ENCODE results near the gene SNX17. TPM values are rescaled to one million over a fixed set of nuclear protein-coding genes. Genes with fewer than 3 reads are reported as not detected.

SNX17 gene
- total and polyA plus RNA-seq, 12 donors, result 32.4 to 82.5 (median 68.8) TPM

DNA sequence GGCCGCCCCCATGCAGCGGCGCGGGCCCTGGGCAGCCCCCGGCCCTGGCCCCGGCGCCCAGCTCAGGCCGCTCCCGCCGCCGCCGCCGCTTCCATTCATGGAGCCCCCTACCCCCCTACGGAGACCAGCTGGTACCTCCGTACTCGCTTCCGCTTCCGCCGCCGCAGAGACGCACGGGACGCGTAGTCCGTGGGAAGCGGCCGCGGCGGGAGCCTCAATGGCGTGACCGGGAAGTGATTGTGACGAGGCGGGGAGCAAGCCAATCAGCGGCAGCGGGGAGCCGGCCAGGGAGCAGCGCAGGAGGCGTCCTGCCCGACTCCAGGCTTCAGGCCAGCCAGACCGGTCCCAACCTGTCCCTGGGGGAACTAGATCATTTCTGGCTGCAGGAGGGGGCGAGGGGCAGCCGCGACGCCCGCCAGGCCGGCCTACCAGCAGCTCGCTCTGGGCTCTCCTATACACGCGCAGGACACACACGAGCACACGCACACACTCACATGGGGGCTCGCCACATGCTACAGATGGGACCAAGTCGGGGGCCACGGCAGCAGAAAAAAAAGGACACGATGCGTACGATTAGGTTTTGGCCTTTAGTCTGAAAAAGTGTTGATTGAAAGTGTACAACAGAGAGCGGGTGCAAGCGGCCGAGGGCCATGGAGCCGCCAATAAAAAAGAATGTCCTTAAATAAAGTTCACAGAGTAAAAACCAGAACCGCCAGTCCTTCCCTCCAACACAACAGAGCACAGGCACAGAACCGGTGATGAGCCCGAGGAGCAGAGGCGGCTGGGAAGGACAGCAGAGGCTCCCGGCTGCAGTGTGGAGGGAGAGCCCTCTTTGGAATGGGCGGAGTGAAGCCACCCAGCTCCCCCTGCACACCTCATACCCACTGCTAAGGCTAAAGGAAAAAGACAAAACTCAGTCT is 10.5 kb downstream of the SNX17 start, which contains the start of gene ZNF513:
Gene ZNF513 (minus strand): TSS at position 109 of the 920 bp plus-strand sequence. CDS start 208 bp downstream, outside the sequence.
- no peaks in the 10 kb centered on the region for H3K9me3 ChIP-seq
- peak within 1 kb of the TSS; percentile 29 to 72 (median 64) for H3K4me3 ChIP-seq
- peak within 1 kb of the TSS; percentile 61 to 93 (median 88) for H3K27ac ChIP-seq
- H3K4me1 ChIP-seq, result peaks cover 5 to 33% (median 17%) of the 10 kb centered on the region in 9 donors
- 10 to 12% methylated on average over 65 to 67 of the region's 67 CpGs for WGBS, 2 donors
- peaks cover 0 to 79% (median 51%) of the 10 kb centered on the region in 9 donors for H3K36me3 ChIP-seq
- H3K27me3 ChIP-seq, result no peaks in the 10 kb centered on the region
- TF ChIP-seq, protein P1, sequence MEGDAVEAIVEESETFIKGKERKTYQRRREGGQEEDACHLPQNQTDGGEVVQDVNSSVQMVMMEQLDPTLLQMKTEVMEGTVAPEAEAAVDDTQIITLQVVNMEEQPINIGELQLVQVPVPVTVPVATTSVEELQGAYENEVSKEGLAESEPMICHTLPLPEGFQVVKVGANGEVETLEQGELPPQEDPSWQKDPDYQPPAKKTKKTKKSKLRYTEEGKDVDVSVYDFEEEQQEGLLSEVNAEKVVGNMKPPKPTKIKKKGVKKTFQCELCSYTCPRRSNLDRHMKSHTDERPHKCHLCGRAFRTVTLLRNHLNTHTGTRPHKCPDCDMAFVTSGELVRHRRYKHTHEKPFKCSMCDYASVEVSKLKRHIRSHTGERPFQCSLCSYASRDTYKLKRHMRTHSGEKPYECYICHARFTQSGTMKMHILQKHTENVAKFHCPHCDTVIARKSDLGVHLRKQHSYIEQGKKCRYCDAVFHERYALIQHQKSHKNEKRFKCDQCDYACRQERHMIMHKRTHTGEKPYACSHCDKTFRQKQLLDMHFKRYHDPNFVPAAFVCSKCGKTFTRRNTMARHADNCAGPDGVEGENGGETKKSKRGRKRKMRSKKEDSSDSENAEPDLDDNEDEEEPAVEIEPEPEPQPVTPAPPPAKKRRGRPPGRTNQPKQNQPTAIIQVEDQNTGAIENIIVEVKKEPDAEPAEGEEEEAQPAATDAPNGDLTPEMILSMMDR (IDR thresholded peaks at IDR 0.05), result no peak
- peak; percentile 88 to 96 (median 96) for ATAC-seq
- peak; percentile 97 to 98 for DNase-seq
- intact Hi-C loops (cut with DNase I), result loop anchor here in 2 of 10 donors (1.0 to 2.0 kb wide), 2 partner anchors 28 to 47 kb away; partner anchors contain the start of genes PPM1G (in 2 of the 2) and NRBP1 (in 1 of the 2)

DNA sequence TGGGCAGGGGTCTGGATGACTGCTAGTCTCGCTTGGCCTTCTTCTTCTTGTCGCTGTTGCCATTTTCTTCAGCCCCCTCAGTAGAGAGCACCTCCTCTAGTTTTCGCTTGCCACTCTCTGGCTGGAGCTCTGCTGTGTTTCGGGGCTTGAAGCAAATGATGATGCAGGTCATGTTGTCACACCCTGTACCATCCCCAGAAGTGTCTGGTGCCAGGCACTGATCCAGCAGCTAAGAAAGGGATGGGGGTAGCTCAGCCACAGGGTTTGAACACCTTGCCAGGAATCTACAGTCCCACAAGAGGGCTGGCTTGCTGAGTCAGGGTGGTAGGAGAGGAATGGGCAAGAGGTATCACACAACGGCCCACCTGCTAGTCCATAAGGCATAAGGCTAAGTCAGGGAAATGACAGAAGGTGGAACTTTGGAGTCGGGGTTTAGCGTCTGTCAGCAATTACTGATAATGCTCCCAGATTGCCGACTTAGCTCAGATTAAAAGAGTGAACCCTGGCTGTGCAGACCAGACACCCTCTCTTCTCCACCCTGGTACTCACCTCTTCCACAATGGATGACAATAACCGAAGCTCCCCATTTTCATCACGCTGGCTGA is 11.3 kb downstream of the SNX17 start:
- Histone ChIP-seq H3K27ac (peak overlapping the region in 8 of 10 donors; percentile 61 to 93 (median 88)), H3K9me3 (no peaks in the 10 kb centered on the region), H3K4me1 (peaks cover 5 to 37% (median 17%) of the 10 kb centered on the region in 9 donors), H3K36me3 (peaks cover 0 to 79% (median 47%) of the 10 kb centered on the region in 9 donors), H3K27me3 (no peaks in the 10 kb centered on the region), H3K4me3 (peak overlapping the region in 3 of 10 donors; percentile 63 to 72 (median 64))
- DNase-seq (no peak), ATAC-seq (no peak)
- TF ChIP-seq, protein P1 (IDR thresholded peaks at IDR 0.05), result no peak
- intact Hi-C loops (cut with DNase I), result loop anchor here in 2 of 10 donors (2.0 kb wide), 1 partner anchor 27 kb away; the partner anchor contains the start of gene PPM1G (in 2 of the 2)
- 88 to 90% methylated on average over 10 of the region's 10 CpGs for WGBS, 2 donors

DNA sequence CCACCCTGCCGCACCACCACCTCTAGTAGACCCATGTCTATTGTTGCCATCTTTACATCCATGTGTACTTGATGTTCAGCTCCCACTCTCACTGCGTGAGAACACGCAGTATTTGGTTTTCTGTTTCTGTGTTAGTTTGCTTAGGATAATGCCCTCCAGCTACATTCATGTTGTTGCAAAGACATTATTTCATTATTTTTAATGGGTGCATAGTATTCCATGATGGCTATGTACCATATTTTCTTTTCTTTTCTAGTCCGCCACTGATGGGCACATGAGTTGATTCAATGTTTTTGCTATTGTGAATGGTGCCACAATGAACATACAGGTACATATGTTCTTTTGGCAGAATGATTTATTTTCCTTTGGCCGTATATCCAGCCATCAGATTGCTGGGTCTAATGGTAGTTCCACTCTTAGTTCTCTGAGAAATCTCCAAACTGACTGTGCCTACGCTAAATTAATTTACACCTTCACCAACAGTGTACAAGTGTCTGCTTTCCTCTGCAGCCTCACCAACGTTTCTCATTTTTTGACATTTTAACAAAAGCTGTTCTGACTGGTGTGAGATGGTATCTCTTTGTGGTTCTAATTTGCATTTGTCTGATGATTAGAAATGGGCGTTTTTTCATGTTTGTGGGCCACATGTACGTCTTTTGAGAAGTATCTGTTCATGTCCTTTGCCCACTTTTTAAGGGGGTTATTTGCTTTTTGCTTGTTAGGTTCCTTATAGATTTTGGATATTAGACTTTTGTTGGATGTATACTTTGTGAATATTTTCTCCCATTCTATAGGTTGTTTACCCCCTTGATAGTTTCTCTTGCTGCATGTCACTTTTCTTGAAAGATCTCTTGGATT is 20.6 kb downstream of the SNX17 start:
- Histone ChIP-seq H3K4me3 (no peak overlapping the region), H3K36me3 (peaks cover 0 to 20% (median 1%) of the 10 kb centered on the region in 9 donors), H3K4me1 (peaks cover 0 to 3% (median 0%) of the 10 kb centered on the region in 9 donors), H3K9me3 (no peaks in the 10 kb centered on the region), H3K27ac (peak overlapping the region in 1 of 10 donors; percentile 53), H3K27me3 (no peaks in the 10 kb centered on the region)
- intact Hi-C loops (cut with DNase I), result no loop called here
- DNase-seq, result no peak
- 97% methylated on average over 9 of the region's 9 CpGs for WGBS, 2 donors
- TF ChIP-seq, protein P1 (IDR thresholded peaks at IDR 0.05), result no peak
- ATAC-seq, result no peak
